H1 (cell line): ENCODE data around the gene EN2. TPM values are rescaled to one million over a fixed set of nuclear protein-coding genes. Genes with fewer than 3 reads are reported as not detected.

Experiments used
- CTCF ChIA-PET: fragments of 300-600 bp; sonication (Branson Sonifier 250); formaldehyde crosslinking; loops from one replicate; lab custom pipeline; 2021; ENCODE audit not compliant: partially characterized antibody; lab: Charles Lee
- POLR2A ChIA-PET: fragments of 300-600 bp; sonication (Branson Sonifier 250); formaldehyde crosslinking; loops from one replicate; lab custom pipeline; 2021; ENCODE audit warnings: inconsistent platforms; ENCODE audit not compliant: partially characterized antibody; lab: Charles Lee
- DNase-seq, 2 experiments: peaks; one replicate each; pipeline versions ENCODE4 v3.0.0 to v3.0.0-alpha.2; 2010 to 2022; ENCODE audit warnings: low spot score in 2 of 2, low read depth in 1 of 2, mixed read lengths in 1 of 2
- FAIRE-seq: peaks from 2 replicates; lab custom pipeline; 2011; peaks lifted over from hg19 to GRCh38; lab: Jason Lieb, UNC
- H2AFZ ChIP-seq: 2 replicates; pipeline ENCODE4 v1.8.1; 2012; ENCODE audit warnings: low read length, inconsistent platforms
- H2AK5ac ChIP-seq: 2 replicates; pipeline ENCODE4 v1.6.1; 2013; ENCODE audit warnings: low read depth, low read length
- H2BK120ac ChIP-seq: replicated peaks from 2 replicates; pipeline ENCODE3; 2013; ENCODE audit warnings: low read depth, low read length, inconsistent platforms
- H2BK12ac ChIP-seq: 2 replicates; pipeline ENCODE4 v1.6.1; 2013; ENCODE audit warnings: low read depth, low read length
- H2BK15ac ChIP-seq: 2 replicates; pipeline ENCODE4 v1.6.1; 2013; ENCODE audit warnings: low read length
- H2BK20ac ChIP-seq: 2 replicates; pipeline ENCODE4 v1.6.1; 2013; ENCODE audit warnings: low read length
- H2BK5ac ChIP-seq: 2 replicates; pipeline ENCODE4 v1.6.1; 2013; ENCODE audit warnings: low read depth, low read length
- H3K14ac ChIP-seq: 2 replicates; pipeline ENCODE4 v1.6.1; 2013; ENCODE audit warnings: inconsistent platforms; ENCODE audit not compliant: insufficient read length
- H3K18ac ChIP-seq: 2 replicates; pipeline ENCODE4 v1.6.1; 2013; ENCODE audit warnings: low read length; ENCODE audit errors: extremely low read depth
- H3K23ac ChIP-seq: 2 replicates; pipeline ENCODE4 v1.6.1; 2013; ENCODE audit warnings: inconsistent platforms; ENCODE audit not compliant: insufficient read length
- H3K23me2 ChIP-seq: 2 replicates; pipeline ENCODE4 v1.6.1; 2013; ENCODE audit warnings: low read depth, low read length
- H3K27ac ChIP-seq: 2 replicates; pipeline ENCODE4 v1.6.1; 2011; ENCODE audit warnings: low read depth, low read length, inconsistent platforms
- H3K27me3 ChIP-seq, 4 experiments: replicated peaks in 1 of 4; 1 replicate in 1 of 4; 2 replicates in 3 of 4; pipeline versions ENCODE4 v1.6.1 to v1.8.1; 2011 to 2013; ENCODE audit warnings: low read length in 3 of 4, mild to moderate bottlenecking in 3 of 4, inconsistent platforms in 2 of 4, mixed read lengths in 2 of 4, moderate library complexity in 1 of 4; ENCODE audit not compliant: control insufficient read depth in 3 of 4, insufficient read depth in 3 of 4; ENCODE audit errors: extremely low read depth in 1 of 4
- H3K36me3 ChIP-seq, 4 experiments: 2 replicates each; pipeline versions ENCODE4 v1.6.1 to v1.8.1; 2011 to 2013; ENCODE audit warnings: mild to moderate bottlenecking in 4 of 4, low read length in 3 of 4, moderate library complexity in 2 of 4, control low read depth in 1 of 4, inconsistent platforms in 1 of 4; ENCODE audit not compliant: insufficient read depth in 4 of 4, control insufficient read depth in 2 of 4
- H3K4ac ChIP-seq: replicated peaks from 2 replicates; pipeline ENCODE3; 2013; ENCODE audit warnings: low read length, low read depth, mixed read lengths, inconsistent platforms; ENCODE audit not compliant: insufficient read length
- H3K4me1 ChIP-seq, 4 experiments: replicated peaks in 1 of 4; 1 replicate in 1 of 4; 2 replicates in 3 of 4; pipeline versions ENCODE4 v1.6.1 to v1.8.1; 2011 to 2013; ENCODE audit warnings: low read length in 3 of 4, inconsistent platforms in 2 of 4, mixed read lengths in 1 of 4; ENCODE audit not compliant: insufficient read depth in 4 of 4, control insufficient read depth in 3 of 4
- H3K4me2 ChIP-seq, 2 experiments: 2 replicates each; pipeline versions ENCODE4 v1.6.1 to v1.8.1; 2011 to 2013; ENCODE audit warnings: low read depth in 2 of 2, low read length in 2 of 2, control low read depth in 1 of 2, inconsistent platforms in 1 of 2, mild to moderate bottlenecking in 1 of 2; ENCODE audit not compliant: insufficient read depth in 1 of 2
- H3K4me3 ChIP-seq, 4 experiments: fragments of 200-600, 300-600 bp in 1 of 4; sonication (generic), shearing (Covaris generic), sonication (Bioruptor Twin) in 1 of 4; 2 replicates each; pipeline versions ENCODE4 v1.5.1 to v1.8.1; 2011 to 2016; ENCODE audit warnings: low read length in 4 of 4, low read depth in 3 of 4, control low read depth in 2 of 4, inconsistent platforms in 2 of 4, mild to moderate bottlenecking in 2 of 4, mixed read lengths in 1 of 4, moderate library complexity in 1 of 4; ENCODE audit not compliant: insufficient read depth in 2 of 4; ENCODE audit errors: extremely low read depth in 1 of 4
- H3K56ac ChIP-seq: replicated peaks from 2 replicates; pipeline ENCODE3; 2013; ENCODE audit warnings: low read depth, mild to moderate bottlenecking, mixed read lengths, low read length, inconsistent platforms; ENCODE audit not compliant: insufficient read length
- H3K79me1 ChIP-seq: 2 replicates; pipeline ENCODE4 v1.6.1; 2013; ENCODE audit warnings: low read depth, low read length, control low read depth
- H3K79me2 ChIP-seq, 2 experiments: 2 replicates each; pipeline versions ENCODE4 v1.6.1 to v1.8.1; 2012 to 2013; ENCODE audit warnings: low read length in 2 of 2, mild to moderate bottlenecking in 2 of 2, inconsistent platforms in 1 of 2; ENCODE audit not compliant: insufficient read depth in 2 of 2, control insufficient read depth in 1 of 2
- H3K9ac ChIP-seq, 4 experiments: replicated peaks in 1 of 4; 1 replicate in 1 of 4; 2 replicates in 3 of 4; pipeline versions ENCODE4 v1.6.1 to v1.8.1; 2011 to 2013; ENCODE audit warnings: low read depth in 3 of 4, low read length in 3 of 4, control low read depth in 2 of 4, mild to moderate bottlenecking in 2 of 4, moderate library complexity in 2 of 4, inconsistent platforms in 1 of 4; ENCODE audit errors: extremely low read depth in 1 of 4
- H3K9me3 ChIP-seq, 2 experiments: 2 replicates each; pipeline versions ENCODE4 v1.6.1 to v1.8.1; 2012 to 2013; ENCODE audit warnings: mild to moderate bottlenecking in 2 of 2, moderate library complexity in 2 of 2, control low read depth in 1 of 2, inconsistent platforms in 1 of 2, low read depth in 1 of 2, low read length in 1 of 2, mixed read lengths in 1 of 2; ENCODE audit not compliant: insufficient read depth in 2 of 2
- H4K20me1 ChIP-seq, 2 experiments: replicated peaks in 1 of 2; 2 replicates each; pipeline versions ENCODE3 to v1.8.1; 2011 to 2013; ENCODE audit warnings: inconsistent platforms in 2 of 2, low read length in 2 of 2, mild to moderate bottlenecking in 1 of 2; ENCODE audit not compliant: insufficient read depth in 2 of 2, control insufficient read depth in 1 of 2
- H4K5ac ChIP-seq: 2 replicates; pipeline ENCODE4 v1.6.1; 2013; ENCODE audit warnings: low read length, low read depth, mixed read lengths, inconsistent platforms; ENCODE audit not compliant: insufficient read length
- H4K8ac ChIP-seq: 2 replicates; pipeline ENCODE4 v1.8.0; 2013; ENCODE audit warnings: mild to moderate bottlenecking, moderate library complexity, low read length, inconsistent platforms; ENCODE audit not compliant: insufficient read depth; ENCODE audit errors: extremely low read depth
- H4K91ac ChIP-seq: replicated peaks from 2 replicates; pipeline ENCODE3; 2013; ENCODE audit warnings: low read length, mixed read lengths, inconsistent platforms; ENCODE audit not compliant: insufficient read length
- EP300 ChIP-seq, 2 experiments: IDR thresholded peaks; 1 replicate in 1 of 2; 2 replicates in 1 of 2; pipeline ENCODE4 v1.6.1; 2011 to 2012; ENCODE audit warnings: low read depth in 2 of 2, low read length in 2 of 2, mild to moderate bottlenecking in 2 of 2, borderline replicate concordance in 1 of 2, inconsistent platforms in 1 of 2, moderate library complexity in 1 of 2
- EZH2 ChIP-seq: fragments of 200-600 bp; sonication (generic); IDR thresholded peaks from 2 replicates; pipeline ENCODE4 v1.7.1; 2012; ENCODE audit warnings: low read depth, mild to moderate bottlenecking, moderate library complexity, low read length, inconsistent platforms; ENCODE audit not compliant: severe bottlenecking
- WGBS, 2 experiments: shearing (Covaris generic) in 1 of 2; methylation state at CpG; one replicate each; pipeline versions ENCODE4 v1.1.6 to v1.1.7; 2013 to 2015; ENCODE audit warnings: low lambda C conversion rate in 2 of 2, mixed read lengths in 2 of 2, inconsistent platforms in 1 of 2, low coverage in 1 of 2, missing lambda C conversion rate in 1 of 2; ENCODE audit not compliant: insufficient replicate concordance in 2 of 2, insufficient coverage in 1 of 2, insufficient read length in 1 of 2; ENCODE audit errors: extremely low coverage in 1 of 2, missing lambda C conversion rate in 1 of 2; 5-methylcytosine and 5-hydroxymethylcytosine counted together
- polyA plus RNA-seq, 7 experiments: library from polyadenylated mRNA; depleted of rRNA in 3 of 7; stranded (reverse) in 5 of 7; unstranded in 2 of 7; fragments of >200 nt in 5 of 7; fragments of 200-250 nt in 2 of 7; gene quantifications; 1 replicate in 5 of 7; 2 replicates in 1 of 7; 4 replicates in 1 of 7; pipeline versions ENCODE4 v1.2.1 to v1.2.3, GENCODE V29; 2011 to 2013; ENCODE audit warnings: missing spikeins in 2 of 7, mixed read lengths in 2 of 7
- total RNA-seq: library from RNA; stranded (reverse); fragmentation: NEBNext Ultra II Directional; extraction: Animal tissue kit (Norgen Biotek cat#: 25700); gene quantifications from 2 replicates; pipeline ENCODE4 v1.2.1, GENCODE V29; 2021

The EN2 gene
- total and polyA plus RNA-seq, 2 of the 8 experiments (the other 6 are each of a cell fraction or from before 2014, with no cell fraction given): not detected

- Histone ChIP-seq H3K27ac (no peak overlapping the region), H2BK15ac (no peak overlapping the region), H2BK120ac (no peak overlapping the region), H2AK5ac (0 out of 2 replicates have a peak overlapping the region, but pooled peaks have one; percentile 71), H3K23ac (no peak overlapping the region), H3K14ac (no peak overlapping the region), H4K5ac (no peak overlapping the region), H3K4me2 (peak overlapping the region; percentile 5 to 16; a peak in 2 of 4 replicates), H4K20me1 (peaks cover 14 to 22% of the 10 kb centered on the region in 2 experiments), H4K8ac (no peak overlapping the region), H3K4ac (no peak overlapping the region), H2BK12ac (no peak overlapping the region), H2BK20ac (no peak overlapping the region), H2BK5ac (no peak overlapping the region), H4K91ac (no peak overlapping the region), H3K56ac (no peak overlapping the region), H3K23me2 (peaks cover 4% of the 10 kb centered on the region; the same call in 1 of the 2 replicates), H3K27me3 (peaks cover 93 to 100% (median 97%) of the 10 kb centered on the region in 4 experiments), H3K9ac (no peak overlapping the region), H2AFZ (no peak overlapping the region), H3K36me3 (no peaks in the 10 kb centered on the region), H3K18ac (no peak overlapping the region), H3K4me3 (no peak overlapping the region), H3K9me3 (no peaks in the 10 kb centered on the region), H3K79me1 (no peaks in the 10 kb centered on the region), H3K4me1 (peaks cover 5 to 25% (median 9%) of the 10 kb centered on the region in 4 experiments; a peak in 6 of 7 replicates), H3K79me2 (no peaks in the 10 kb centered on the region)
- CTCF ChIA-PET: interaction anchor here (0.7 to 2.2 kb wide), 7 partner anchors 12 to 94 kb away, joined by 3 to 7 read pairs (median 3); no protein-coding TSS in a partner anchor
- 6% methylated on average over 11 of the region's 11 CpGs; no CpG with 5 or more reads in 1 of the 2 experiments for WGBS, 2 experiments
- POLR2A ChIA-PET: no interaction called here
- TF ChIP-seq EZH2: peak; percentile 12
- TF ChIP-seq EP300 (IDR thresholded peaks at IDR 0.05; ENCODE audit: borderline replicate concordance in 1 of 2, low read depth in 2 of 2, low read length in 2 of 2): no peak
- DNase-seq: no peak
- no peak for FAIRE-seq
Observed at GRCh38 chr7:155471718-155472117, 13.8 kb downstream of the EN2 start.
